AG10803 (cell line): ENCODE data around the gene ATP1A2.
A peak's percentile ranks its signal among the peaks of the same experiment; 100 is the strongest.

Source experiments
- DNase-seq: peaks from one replicate; pipeline ENCODE4 v3.0.0; 2010; ENCODE audit warnings: low read depth
- H3K4me3 ChIP-seq: 2 replicates; pipeline ENCODE4 v1.5.1; 2011; ENCODE audit warnings: mild to moderate bottlenecking, low read length, control low read depth
- CTCF ChIP-seq: conservative IDR thresholded peaks from 2 replicates; pipeline ENCODE4 v1.5.1; 2011; ENCODE audit warnings: mild to moderate bottlenecking, low read length, control low read depth, inconsistent platforms

Gene ATP1A2

DNA sequence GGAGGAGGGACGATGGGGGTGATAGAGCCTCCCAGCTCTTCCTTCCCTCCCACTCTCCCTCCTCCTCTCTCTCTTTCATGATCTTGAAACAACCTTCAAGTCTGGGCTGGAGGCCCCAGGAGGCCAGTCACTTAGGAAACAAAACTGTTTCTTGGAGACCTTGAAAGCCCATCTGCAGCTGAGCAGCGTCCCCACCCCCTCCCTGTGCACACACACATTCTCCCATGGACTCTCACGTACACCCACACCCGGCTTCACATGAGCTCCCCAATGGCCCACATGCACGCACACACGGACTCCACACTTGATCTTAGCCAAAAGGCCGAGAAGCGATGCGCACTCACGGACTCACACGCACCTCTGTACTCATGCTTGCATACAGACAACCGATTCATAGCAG lies 3.2 kb upstream of the ATP1A2 start:
- peak; percentile 29 for DNase-seq
- TF ChIP-seq CTCF: no peak
- no peak overlapping the region for H3K4me3 ChIP-seq

GRCh38 chr1:160113407-160113806 lies 2.2 kb upstream of the ATP1A2 start:
- DNase-seq: no peak
- no peak overlapping the region for H3K4me3 ChIP-seq
- no peak for TF ChIP-seq CTCF

GRCh38 chr1:160114085-160114484 lies 1.5 kb upstream of the ATP1A2 start:
- no peak for TF ChIP-seq CTCF
- no peak overlapping the region for H3K4me3 ChIP-seq
- no peak for DNase-seq

GRCh38 chr1:160116283-160117147 lies 956 bp downstream of the ATP1A2 start:
- TF ChIP-seq CTCF: no peak
- peak; percentile 56 for DNase-seq
- H3K4me3 ChIP-seq: no peak overlapping the region

DNA sequence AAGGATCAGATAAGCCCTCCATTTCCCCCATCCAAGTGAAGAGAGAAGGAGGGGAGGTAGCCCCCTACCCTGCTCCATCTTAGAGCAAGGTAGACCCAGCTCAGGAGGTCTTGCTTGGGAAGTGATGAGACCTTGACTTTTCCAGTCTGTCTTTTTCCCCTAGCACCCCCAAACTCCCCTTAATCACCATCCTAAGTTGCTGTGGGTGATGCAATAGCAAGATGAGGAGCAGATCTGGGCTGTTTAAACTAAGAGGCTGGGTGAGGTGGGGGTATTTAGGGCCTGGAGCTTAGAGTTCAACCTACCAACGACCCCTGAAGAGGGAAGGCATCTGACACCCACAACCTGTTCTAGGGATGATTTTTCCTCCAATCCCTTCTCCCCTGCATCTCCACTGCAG lies 1.7 kb downstream of the ATP1A2 start:
- DNase-seq: no peak
- no peak for TF ChIP-seq CTCF
- no peak overlapping the region for H3K4me3 ChIP-seq

GRCh38 chr1:160117709-160118183 lies 2.2 kb downstream of the ATP1A2 start:
- no peak overlapping the region for H3K4me3 ChIP-seq
- TF ChIP-seq CTCF: no peak
- DNase-seq: peak; percentile 49

DNA sequence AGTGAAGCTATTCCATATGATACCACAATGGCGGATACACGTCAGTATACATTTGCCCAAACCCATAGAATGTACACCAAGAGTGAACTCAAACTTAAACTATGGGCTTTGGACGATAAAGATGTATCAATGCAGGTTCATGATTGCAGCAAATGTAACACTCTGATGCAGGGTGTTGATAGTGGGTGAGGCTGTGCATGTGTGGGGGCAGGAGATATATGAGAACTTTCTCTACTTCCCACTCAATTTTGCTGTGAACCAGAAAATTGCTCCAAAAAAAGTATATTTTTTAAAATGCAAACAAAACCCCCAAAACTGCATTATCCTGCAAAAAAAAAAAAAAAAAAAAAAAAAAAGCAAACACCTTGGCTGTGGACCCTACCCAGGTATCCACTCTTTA lies 3.4 kb downstream of the ATP1A2 start:
- no peak for TF ChIP-seq CTCF
- no peak for DNase-seq
- no peak overlapping the region for H3K4me3 ChIP-seq
